HUES64 (cell line): Measurements from ENCODE around the gene LRP1.
A peak's percentile ranks its signal among the peaks of the same experiment; 100 is the strongest.

Experiments used
- H3K27ac ChIP-seq: 2 replicates; pipeline ENCODE4 v1.7.0; 2013; ENCODE audit warnings: low read depth, low read length, inconsistent platforms
- H3K27me3 ChIP-seq: 2 replicates; pipeline ENCODE4 v1.6.1; 2013; ENCODE audit warnings: mild to moderate bottlenecking, low read length; ENCODE audit not compliant: insufficient read depth
- H3K36me3 ChIP-seq: 2 replicates; pipeline ENCODE4 v1.6.1; 2013; ENCODE audit warnings: mild to moderate bottlenecking, low read length; ENCODE audit not compliant: insufficient read depth
- H3K4me1 ChIP-seq: 2 replicates; pipeline ENCODE4 v1.6.1; 2013; ENCODE audit warnings: mild to moderate bottlenecking, low read length, moderate library complexity; ENCODE audit not compliant: insufficient read depth
- H3K4me3 ChIP-seq: 2 replicates; pipeline ENCODE4 v1.5.1; 2013; ENCODE audit warnings: mild to moderate bottlenecking, low read length, moderate library complexity
- H3K9ac ChIP-seq: 2 replicates; pipeline ENCODE4 v1.6.1; 2013; ENCODE audit warnings: mild to moderate bottlenecking, low read depth, low read length
- H3K9me3 ChIP-seq: 2 replicates; pipeline ENCODE4 v1.6.1; 2013; ENCODE audit warnings: low read depth, low read length; ENCODE audit not compliant: insufficient read depth
- WGBS: fragments of 150-250, 120-280 bp; methylation state at CpG from one replicate; pipeline ENCODE4 v1.1.7; 2013; ENCODE audit warnings: missing lambda C conversion rate; 5-methylcytosine and 5-hydroxymethylcytosine counted together

The LRP1 gene

DNA sequence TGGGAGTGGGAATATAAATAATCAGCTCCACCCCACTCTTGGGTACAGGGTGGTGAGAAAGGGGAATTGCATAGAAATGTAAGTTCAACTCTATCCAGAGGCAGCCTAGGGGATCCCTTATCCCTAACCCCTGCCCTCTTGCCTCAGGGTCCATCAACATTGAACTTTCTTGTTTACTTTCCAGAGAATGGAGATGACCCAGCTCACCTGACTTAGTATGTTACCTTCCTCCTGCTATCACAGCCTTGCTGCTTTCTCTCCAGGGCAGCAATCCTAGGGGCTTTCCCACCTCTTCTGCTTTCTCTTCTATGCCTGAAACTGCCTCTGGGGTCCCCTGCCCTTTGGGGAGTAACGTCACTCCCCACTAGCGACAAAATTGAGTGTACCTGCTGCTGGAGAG, 2.7 kb downstream of the LRP1 start:
- H3K4me1 ChIP-seq, result peaks cover 62% of the 10 kb centered on the region
- no peaks in the 10 kb centered on the region for H3K27me3 ChIP-seq
- no peaks in the 10 kb centered on the region for H3K36me3 ChIP-seq
- H3K4me3 ChIP-seq, result no peak overlapping the region
- no peak overlapping the region for H3K9ac ChIP-seq
- H3K9me3 ChIP-seq, result no peaks in the 10 kb centered on the region
- 87% methylated on average over 2 of the region's 2 CpGs for WGBS
- no peak overlapping the region for H3K27ac ChIP-seq

DNA sequence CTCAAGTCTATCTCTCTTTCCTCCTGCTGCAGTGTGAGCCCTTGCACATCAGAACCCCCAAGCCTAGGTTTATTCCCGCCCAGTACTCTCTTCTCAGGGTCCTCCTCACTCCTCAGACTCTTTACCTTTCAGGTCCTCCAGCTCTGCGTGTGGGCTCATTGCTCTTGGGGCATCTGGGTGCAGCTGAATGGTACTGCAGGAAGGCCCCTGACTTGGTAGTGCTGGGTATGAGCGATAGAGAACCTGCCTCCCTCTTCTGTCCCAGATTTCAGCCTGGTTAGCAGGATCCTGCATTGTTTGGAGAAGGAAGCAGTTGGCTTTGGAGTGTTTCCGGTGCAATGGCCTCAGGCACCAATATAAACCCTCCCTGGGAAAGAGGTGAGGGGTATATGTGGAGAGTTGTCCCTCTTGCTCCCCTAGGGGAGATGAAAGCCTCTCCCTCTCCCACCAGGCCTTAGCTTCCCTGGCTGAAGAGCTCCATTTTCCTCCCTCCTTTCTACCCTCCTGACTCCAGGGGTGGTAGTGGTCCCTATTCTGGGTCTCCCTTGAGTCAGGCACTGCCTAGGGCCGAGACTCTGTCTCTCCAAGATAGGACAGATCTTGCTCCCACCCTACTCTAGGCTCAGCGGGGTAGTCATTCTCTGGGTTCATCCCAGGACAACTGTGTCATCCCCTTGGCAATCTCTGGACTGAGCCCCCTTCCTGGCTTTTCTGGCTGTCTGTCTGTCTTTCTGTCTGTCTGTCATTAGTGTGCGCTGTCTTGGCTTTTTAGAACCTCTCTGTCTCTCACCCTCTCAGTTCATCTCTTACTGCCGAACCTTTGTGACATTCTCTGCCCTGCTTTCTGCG, 3.8 kb downstream of the LRP1 start:
- Histone ChIP-seq H3K9me3 (no peaks in the 10 kb centered on the region), H3K4me1 (peaks cover 62% of the 10 kb centered on the region), H3K9ac (no peak overlapping the region), H3K4me3 (0 out of 2 replicates have a peak overlapping the region, but pooled peaks have one; percentile 0), H3K36me3 (no peaks in the 10 kb centered on the region), H3K27me3 (no peaks in the 10 kb centered on the region), H3K27ac (no peak overlapping the region; the same call in 1 of the 2 replicates)
- 77% methylated on average over 8 of the region's 9 CpGs for WGBS

DNA sequence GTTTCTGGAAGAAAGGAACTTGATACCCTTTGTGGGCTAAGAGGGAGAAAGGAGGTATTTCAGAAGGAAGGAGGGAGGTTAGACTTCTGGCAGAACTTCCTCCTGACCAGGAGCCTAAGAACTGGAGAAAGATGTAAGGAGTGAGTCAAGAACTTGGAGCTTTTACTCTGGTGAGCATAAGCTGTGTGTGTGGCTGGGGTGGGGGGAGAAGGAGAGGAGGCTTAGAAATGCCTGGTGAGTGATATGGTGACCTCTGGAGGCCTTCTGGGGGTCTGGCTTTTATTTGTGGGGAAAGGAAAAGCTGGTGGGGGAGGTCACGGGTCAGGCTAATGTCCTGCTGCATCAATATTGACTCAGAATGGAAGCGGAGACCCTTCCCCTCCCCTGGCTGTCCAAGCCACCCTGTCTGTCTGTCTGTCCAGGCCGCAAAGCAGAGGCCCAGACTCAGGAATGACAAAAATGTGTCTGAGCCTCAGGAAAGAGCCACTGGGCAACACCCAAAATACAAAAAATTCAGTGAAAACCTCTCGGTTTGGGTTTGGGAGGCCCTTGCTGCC, 4.8 kb downstream of the LRP1 start:
- H3K36me3 ChIP-seq, result peaks cover 2% of the 10 kb centered on the region; the same call in 1 of the 2 replicates
- H3K9me3 ChIP-seq, result no peaks in the 10 kb centered on the region
- WGBS, result 32% methylated on average over 4 of the region's 4 CpGs
- H3K27me3 ChIP-seq, result no peaks in the 10 kb centered on the region
- peaks cover 62% of the 10 kb centered on the region for H3K4me1 ChIP-seq
- H3K4me3 ChIP-seq, result peak overlapping the region; percentile 5; the same call in 1 of the 2 replicates
- peak overlapping the region; percentile 76 for H3K27ac ChIP-seq
- peak overlapping the region; percentile 9; the same call in 1 of the 2 replicates for H3K9ac ChIP-seq

GRCh38 chr12:57133916-57134315, 5.6 kb downstream of the LRP1 start:
- H3K9me3 ChIP-seq, result no peaks in the 10 kb centered on the region
- peak overlapping the region; percentile 42 for H3K27ac ChIP-seq
- no peaks in the 10 kb centered on the region for H3K27me3 ChIP-seq
- WGBS, result 73% methylated on average over 6 of the region's 6 CpGs
- peaks cover 9% of the 10 kb centered on the region for H3K36me3 ChIP-seq
- H3K4me1 ChIP-seq, result peaks cover 62% of the 10 kb centered on the region
- H3K4me3 ChIP-seq, result no peak overlapping the region
- H3K9ac ChIP-seq, result no peak overlapping the region

GRCh38 chr12:57134949-57135348, 6.7 kb downstream of the LRP1 start:
- peaks cover 19% of the 10 kb centered on the region for H3K36me3 ChIP-seq
- no peak overlapping the region for H3K4me3 ChIP-seq
- no peaks in the 10 kb centered on the region for H3K9me3 ChIP-seq
- peak overlapping the region; percentile 89 for H3K27ac ChIP-seq
- H3K4me1 ChIP-seq, result peaks cover 60% of the 10 kb centered on the region
- peak overlapping the region; percentile 33 for H3K9ac ChIP-seq
- H3K27me3 ChIP-seq, result no peaks in the 10 kb centered on the region
- WGBS, result 70% methylated on average over 9 of the region's 9 CpGs

- Histone ChIP-seq H3K36me3 (peaks cover 26% of the 10 kb centered on the region), H3K27me3 (no peaks in the 10 kb centered on the region), H3K9ac (peak overlapping the region; percentile 33), H3K4me1 (peaks cover 53% of the 10 kb centered on the region), H3K4me3 (peak overlapping the region; percentile 30; the same call in 1 of the 2 replicates), H3K27ac (peak overlapping the region; percentile 89), H3K9me3 (no peaks in the 10 kb centered on the region)
- WGBS, result 22% methylated on average over 18 of the region's 18 CpGs
Observed at GRCh38 chr12:57135527-57136326, 7.4 kb downstream of the LRP1 start.

DNA sequence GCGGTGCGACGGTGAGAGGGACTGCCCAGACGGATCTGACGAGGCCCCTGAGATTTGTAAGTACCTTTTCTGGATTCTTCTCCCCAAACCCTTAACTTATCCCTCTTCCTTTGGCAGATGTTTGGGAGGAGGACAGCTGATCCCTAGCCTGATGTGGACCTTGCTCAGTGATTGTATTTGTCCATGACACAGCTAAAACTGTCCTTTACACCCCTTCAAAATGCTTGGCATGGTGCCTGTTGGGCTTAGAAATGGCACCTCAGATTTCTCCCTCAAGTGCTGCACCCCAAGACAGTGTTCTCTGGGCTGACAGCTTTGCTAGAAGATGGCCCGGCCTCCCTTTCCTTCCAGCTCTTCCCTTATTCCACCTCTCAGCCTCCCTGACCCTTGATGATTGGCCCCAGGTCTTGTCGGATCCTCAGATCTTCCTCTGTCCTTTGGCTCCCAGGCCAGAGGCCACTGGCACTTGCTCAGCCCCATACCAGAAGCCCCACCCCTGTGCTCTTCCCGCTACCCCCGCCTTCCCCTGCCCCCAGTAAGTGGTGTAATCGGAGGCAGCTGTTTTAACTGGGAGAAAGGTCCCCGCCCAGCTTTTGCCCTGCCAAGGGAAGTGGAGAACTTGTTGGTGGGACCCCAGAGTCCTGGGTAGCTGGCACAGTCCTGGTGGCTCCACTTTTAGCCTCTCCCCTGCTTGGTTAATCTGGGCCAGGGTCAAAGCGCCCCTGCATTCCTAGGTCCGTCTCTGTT, 10.4 kb downstream of the LRP1 start:
- no peak overlapping the region for H3K9ac ChIP-seq
- peaks cover 26% of the 10 kb centered on the region for H3K4me1 ChIP-seq
- H3K27me3 ChIP-seq, result no peaks in the 10 kb centered on the region
- no peak overlapping the region for H3K4me3 ChIP-seq
- no peak overlapping the region for H3K27ac ChIP-seq
- H3K36me3 ChIP-seq, result peaks cover 54% of the 10 kb centered on the region
- WGBS, result 88% methylated on average over 13 of the region's 13 CpGs
- no peaks in the 10 kb centered on the region for H3K9me3 ChIP-seq

GRCh38 chr12:57139796-57140649, 11.7 kb downstream of the LRP1 start:
- Histone ChIP-seq H3K4me3 (no peak overlapping the region), H3K36me3 (peaks cover 68% of the 10 kb centered on the region), H3K9ac (no peak overlapping the region), H3K27ac (no peak overlapping the region), H3K4me1 (peaks cover 17% of the 10 kb centered on the region), H3K9me3 (no peaks in the 10 kb centered on the region), H3K27me3 (no peaks in the 10 kb centered on the region)
- WGBS, result 91% methylated on average over 6 of the region's 6 CpGs

GRCh38 chr12:57141249-57141648, 13.0 kb downstream of the LRP1 start:
- no peak overlapping the region for H3K27ac ChIP-seq
- no peak overlapping the region for H3K9ac ChIP-seq
- peaks cover 80% of the 10 kb centered on the region for H3K36me3 ChIP-seq
- WGBS, result 89% methylated on average over 8 of the region's 8 CpGs
- H3K4me3 ChIP-seq, result no peak overlapping the region
- peaks cover 5% of the 10 kb centered on the region; the same call in 1 of the 2 replicates for H3K4me1 ChIP-seq
- no peaks in the 10 kb centered on the region for H3K9me3 ChIP-seq
- no peaks in the 10 kb centered on the region for H3K27me3 ChIP-seq

- Histone ChIP-seq H3K36me3 (peaks cover 88% of the 10 kb centered on the region), H3K4me3 (no peak overlapping the region), H3K9me3 (no peaks in the 10 kb centered on the region), H3K27me3 (no peaks in the 10 kb centered on the region), H3K9ac (no peak overlapping the region), H3K4me1 (no peaks in the 10 kb centered on the region), H3K27ac (no peak overlapping the region)
- 95% methylated on average over 9 of the region's 9 CpGs for WGBS
Observed at GRCh38 chr12:57142121-57142520, 13.8 kb downstream of the LRP1 start.
